ENCODE measurements around the gene COMT. TPM values are rescaled to one million over a fixed set of nuclear protein-coding genes. Genes with fewer than 3 reads are reported as not detected.

The COMT gene
- total RNA-seq, 1 experiment from 2014 or later = 96.0 TPM

- DNase-seq = no peak
- H3K4me1 ChIP-seq = peaks cover 57% of the 10 kb centered on the region
- H3K36me3 Mint-ChIP-seq (ENCODE audit: insufficient read depth, unreplicated experiment) = peaks cover 19% of the 10 kb centered on the region
These were observed 20.3 kb downstream of the COMT start for GRCh38 chr22:19961868-19962245.

DNA sequence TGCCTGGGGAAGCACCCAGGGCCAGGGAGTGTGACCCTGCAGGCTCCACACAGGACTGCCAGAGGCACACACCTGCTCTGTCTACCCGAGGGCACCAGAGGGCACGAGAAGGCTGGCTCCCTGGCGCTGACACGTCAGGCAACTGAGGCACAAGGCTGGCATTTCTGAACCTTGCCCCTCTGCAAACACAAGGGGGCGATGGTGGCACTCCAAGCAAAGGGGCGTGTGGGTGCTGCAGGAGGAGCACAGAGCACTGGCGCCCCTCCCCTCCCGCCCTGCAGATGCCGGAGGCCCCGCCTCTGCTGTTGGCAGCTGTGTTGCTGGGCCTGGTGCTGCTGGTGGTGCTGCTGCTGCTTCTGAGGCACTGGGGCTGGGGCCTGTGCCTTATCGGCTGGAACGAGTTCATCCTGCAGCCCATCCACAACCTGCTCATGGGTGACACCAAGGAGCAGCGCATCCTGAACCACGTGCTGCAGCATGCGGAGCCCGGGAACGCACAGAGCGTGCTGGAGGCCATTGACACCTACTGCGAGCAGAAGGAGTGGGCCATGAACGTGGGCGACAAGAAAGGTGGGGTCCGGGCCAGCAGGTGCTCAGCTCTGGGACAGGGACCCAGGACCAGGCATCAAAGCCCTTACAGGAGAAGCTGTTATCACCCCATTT lies 20.8 kb downstream of the COMT start:
- peaks cover 19% of the 10 kb centered on the region for H3K36me3 Mint-ChIP-seq (ENCODE audit: insufficient read depth, unreplicated experiment)
- H3K4me3 Mint-ChIP-seq (ENCODE audit: unreplicated experiment) = peak overlapping the region; percentile 94
- intact Hi-C loops (cut with micrococcal nuclease; ENCODE audit: unreplicated experiment) = loop anchor here (2.0 to 10.0 kb wide), 3 partner anchors 58 to 152 kb away; partner anchors contain the start of genes DGCR8, RANBP1, TANGO2 and TRMT2A
- BruUV-seq (replicated peaks) = no TSS peak
- ChIA-PET POLR2A (interaction anchor here (0.6 kb wide), 2 partner anchors 11 to 1986 kb away, joined by 3 to 16 read pairs; no protein-coding TSS in a partner anchor), CTCF (interaction anchor here (0.5 to 1.8 kb wide), 10 partner anchors 8 to 286 kb away, joined by 3 to 28 read pairs (median 4); partner anchors contain the start of gene TRMT2A)
- no peaks in the 10 kb centered on the region for H3K27me3 Mint-ChIP-seq (ENCODE audit: insufficient read depth, unreplicated experiment)
- Histone ChIP-seq H3K4me1 (peaks cover 57% of the 10 kb centered on the region), H3K36me3 (ENCODE audit: control insufficient read depth, insufficient read depth, low read length) (peaks cover 4% of the 10 kb centered on the region), H3K27me3 (replicated peaks; ENCODE audit: control insufficient read depth, insufficient read depth, low read length) (no peaks in the 10 kb centered on the region), H3K4me3 (ENCODE audit: low read depth, low read length) (peak overlapping the region; percentile 50), H3K9me3 (no peaks in the 10 kb centered on the region)
- peak; percentile 69 to 72 for TF ChIP-seq CTCF (IDR thresholded peaks at IDR 0.05; ENCODE audit: insufficient read depth in 1 of 2, low read depth in 1 of 2, low read length in 1 of 2, severe bottlenecking in 1 of 2, unreplicated experiment in 1 of 2)
- peak; percentile 80 to 89 for DNase-seq
- peaks cover 20% of the 10 kb centered on the region for H3K4me1 Mint-ChIP-seq (ENCODE audit: low read depth, unreplicated experiment)
- no peaks in the 10 kb centered on the region for H3K9me3 Mint-ChIP-seq (ENCODE audit: unreplicated experiment)
- H3K27ac Mint-ChIP-seq (ENCODE audit: unreplicated experiment) = peak overlapping the region; percentile 100

More at GRCh38 chr22:19961868-19962245, 20.3 kb downstream of the COMT start:
- CTCF ChIA-PET = interaction anchor here (1.8 kb wide), 1 partner anchor 8 kb away, joined by 28 read pairs; no protein-coding TSS in a partner anchor
- H3K36me3 ChIP-seq (ENCODE audit: control insufficient read depth, insufficient read depth, low read length) = peaks cover 4% of the 10 kb centered on the region
- intact Hi-C loops (cut with micrococcal nuclease; ENCODE audit: unreplicated experiment) = loop anchor here (2.0 to 10.0 kb wide), 3 partner anchors 59 to 153 kb away; partner anchors contain the start of genes DGCR8, RANBP1, TANGO2 and TRMT2A
- no peaks in the 10 kb centered on the region for H3K27me3 Mint-ChIP-seq (ENCODE audit: insufficient read depth, unreplicated experiment)
- H3K27ac Mint-ChIP-seq (ENCODE audit: unreplicated experiment) = peak overlapping the region; percentile 100
- H3K9me3 ChIP-seq = no peaks in the 10 kb centered on the region
- H3K27me3 ChIP-seq (replicated peaks; ENCODE audit: control insufficient read depth, insufficient read depth, low read length) = no peaks in the 10 kb centered on the region
- no peak overlapping the region for H3K4me3 ChIP-seq (ENCODE audit: low read depth, low read length)
- no TSS peak for BruUV-seq (replicated peaks)
- peaks cover 16% of the 10 kb centered on the region for H3K4me1 Mint-ChIP-seq (ENCODE audit: low read depth, unreplicated experiment)
- no peaks in the 10 kb centered on the region for H3K9me3 Mint-ChIP-seq (ENCODE audit: unreplicated experiment)
- peak overlapping the region; percentile 94 for H3K4me3 Mint-ChIP-seq (ENCODE audit: unreplicated experiment)
- POLR2A ChIA-PET = no interaction called here
- no peak for TF ChIP-seq CTCF (IDR thresholded peaks at IDR 0.05; ENCODE audit: insufficient read depth in 1 of 2, low read depth in 1 of 2, low read length in 1 of 2, severe bottlenecking in 1 of 2, unreplicated experiment in 1 of 2)

- ChIA-PET CTCF (interaction anchor here (0.5 to 1.8 kb wide), 10 partner anchors 9 to 285 kb away, joined by 3 to 28 read pairs (median 4); partner anchors contain the start of gene TRMT2A), POLR2A (interaction anchor here (0.6 kb wide), 3 partner anchors 11 to 1987 kb away, joined by 3 to 16 read pairs (median 4); no protein-coding TSS in a partner anchor)
- Mint-ChIP-seq H3K27me3 (ENCODE audit: insufficient read depth, unreplicated experiment) (no peaks in the 10 kb centered on the region), H3K4me3 (ENCODE audit: unreplicated experiment) (peak overlapping the region; percentile 94), H3K4me1 (ENCODE audit: low read depth, unreplicated experiment) (peaks cover 20% of the 10 kb centered on the region), H3K36me3 (ENCODE audit: insufficient read depth, unreplicated experiment) (peaks cover 19% of the 10 kb centered on the region), H3K9me3 (ENCODE audit: unreplicated experiment) (no peaks in the 10 kb centered on the region), H3K27ac (ENCODE audit: unreplicated experiment) (peak overlapping the region; percentile 100)
- peaks cover 6% of the 10 kb centered on the region for H3K36me3 ChIP-seq (ENCODE audit: control insufficient read depth, insufficient read depth, low read length)
- peaks cover 57% of the 10 kb centered on the region for H3K4me1 ChIP-seq
- BruUV-seq (replicated peaks) = TSS peak; percentile 28
- no peaks in the 10 kb centered on the region for H3K27me3 ChIP-seq (replicated peaks; ENCODE audit: control insufficient read depth, insufficient read depth, low read length)
- peak overlapping the region; percentile 50 for H3K4me3 ChIP-seq (ENCODE audit: low read depth, low read length)
- DNase-seq = peak; percentile 96 to 97
- H3K9me3 ChIP-seq = no peaks in the 10 kb centered on the region
- TF ChIP-seq CTCF (IDR thresholded peaks at IDR 0.05; ENCODE audit: insufficient read depth in 1 of 2, low read depth in 1 of 2, low read length in 1 of 2, severe bottlenecking in 1 of 2, unreplicated experiment in 1 of 2) = no peak
- intact Hi-C loops (cut with micrococcal nuclease; ENCODE audit: unreplicated experiment) = loop anchor here (2.0 to 10.0 kb wide), 3 partner anchors 58 to 152 kb away; partner anchors contain the start of genes DGCR8, RANBP1, TANGO2 and TRMT2A
These were observed 21.6 kb downstream of the COMT start for GRCh38 chr22:19962909-19963806.

Measured in Caco-2 (cell line).